ENCODE data around the gene ATP2B1. TPM values are rescaled to one million over a fixed set of nuclear protein-coding genes. Genes with fewer than 3 reads are reported as not detected.

Gene ATP2B1
- total RNA-seq, 1 experiment from 2014 or later = 221 TPM

DNA sequence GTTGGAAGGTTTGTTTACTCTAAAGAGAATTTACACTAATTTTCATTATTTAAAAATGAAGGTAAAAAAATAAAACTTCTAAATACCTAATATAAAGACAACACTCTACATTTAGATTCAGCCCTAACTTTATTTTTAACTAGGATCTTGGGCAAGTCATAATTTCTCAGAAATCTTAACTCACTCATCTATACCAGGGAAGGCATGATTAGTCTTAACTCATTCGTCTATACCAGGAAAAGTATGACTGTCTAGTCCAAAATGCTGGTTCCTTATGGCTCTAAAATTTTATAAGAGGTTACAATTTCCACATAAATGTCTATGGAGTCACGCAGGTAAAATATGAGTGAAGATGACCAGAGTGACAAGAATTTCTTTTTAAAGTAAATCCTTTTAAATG lies 130.1 kb downstream of the ATP2B1 start:
- intact Hi-C loops (cut with micrococcal nuclease) = no loop called here
- Mint-ChIP-seq H3K4me1 (ENCODE audit: insufficient read depth, unreplicated experiment) (no peaks in the 10 kb centered on the region), H3K36me3 (ENCODE audit: insufficient read depth, unreplicated experiment) (peaks cover 5% of the 10 kb centered on the region), H3K27me3 (ENCODE audit: insufficient read depth, unreplicated experiment) (no peaks in the 10 kb centered on the region), H3K9me3 (ENCODE audit: unreplicated experiment) (no peaks in the 10 kb centered on the region), H3K4me3 (ENCODE audit: unreplicated experiment) (no peak overlapping the region), H3K27ac (ENCODE audit: low read depth, unreplicated experiment) (no peak overlapping the region)
- POLR2A ChIA-PET = no interaction called here
- BruUV-seq (replicated peaks) = no TSS peak
- TF ChIP-seq, protein P1, sequence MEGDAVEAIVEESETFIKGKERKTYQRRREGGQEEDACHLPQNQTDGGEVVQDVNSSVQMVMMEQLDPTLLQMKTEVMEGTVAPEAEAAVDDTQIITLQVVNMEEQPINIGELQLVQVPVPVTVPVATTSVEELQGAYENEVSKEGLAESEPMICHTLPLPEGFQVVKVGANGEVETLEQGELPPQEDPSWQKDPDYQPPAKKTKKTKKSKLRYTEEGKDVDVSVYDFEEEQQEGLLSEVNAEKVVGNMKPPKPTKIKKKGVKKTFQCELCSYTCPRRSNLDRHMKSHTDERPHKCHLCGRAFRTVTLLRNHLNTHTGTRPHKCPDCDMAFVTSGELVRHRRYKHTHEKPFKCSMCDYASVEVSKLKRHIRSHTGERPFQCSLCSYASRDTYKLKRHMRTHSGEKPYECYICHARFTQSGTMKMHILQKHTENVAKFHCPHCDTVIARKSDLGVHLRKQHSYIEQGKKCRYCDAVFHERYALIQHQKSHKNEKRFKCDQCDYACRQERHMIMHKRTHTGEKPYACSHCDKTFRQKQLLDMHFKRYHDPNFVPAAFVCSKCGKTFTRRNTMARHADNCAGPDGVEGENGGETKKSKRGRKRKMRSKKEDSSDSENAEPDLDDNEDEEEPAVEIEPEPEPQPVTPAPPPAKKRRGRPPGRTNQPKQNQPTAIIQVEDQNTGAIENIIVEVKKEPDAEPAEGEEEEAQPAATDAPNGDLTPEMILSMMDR (IDR thresholded peaks at IDR 0.05; ENCODE audit: unreplicated experiment) = no peak
- CTCF ChIA-PET = no interaction called here
- no peak for DNase-seq (ENCODE audit: unreplicated experiment)

DNA sequence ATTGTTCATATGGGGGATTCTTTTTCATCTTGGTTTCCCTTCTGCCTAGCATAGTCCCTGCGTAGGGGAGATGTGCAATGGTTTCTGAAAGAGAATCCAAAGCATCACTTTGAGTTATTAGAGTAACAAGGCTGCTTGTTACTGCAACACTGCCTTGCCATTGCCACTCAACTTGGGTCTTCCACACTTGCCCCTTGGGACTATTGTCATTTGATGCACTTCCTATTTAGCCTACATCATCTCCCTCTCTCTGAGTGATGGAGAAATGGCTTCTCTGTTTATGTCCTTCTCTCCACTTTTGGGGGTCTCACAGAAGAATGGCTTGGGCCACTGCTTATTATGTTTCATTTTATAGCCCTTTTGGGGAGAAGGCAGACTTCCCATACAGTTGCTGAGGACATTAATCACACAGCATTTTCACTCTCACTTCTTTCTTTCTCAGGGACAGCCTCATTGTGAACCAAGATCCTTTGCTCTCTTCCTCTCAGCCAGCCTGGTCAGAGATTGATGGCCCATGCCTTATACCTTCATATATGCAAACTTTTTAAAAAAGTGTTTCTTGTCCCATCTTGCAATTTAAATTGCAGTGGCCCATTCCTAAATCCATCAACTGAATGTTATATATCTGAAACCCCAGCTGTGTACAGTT lies 131.9 kb downstream of the ATP2B1 start:
- intact Hi-C loops (cut with micrococcal nuclease) = no loop called here
- ChIA-PET CTCF (no interaction called here), POLR2A (no interaction called here)
- DNase-seq (ENCODE audit: unreplicated experiment) = no peak
- Mint-ChIP-seq H3K36me3 (ENCODE audit: insufficient read depth, unreplicated experiment) (no peaks in the 10 kb centered on the region), H3K4me3 (ENCODE audit: unreplicated experiment) (no peak overlapping the region), H3K27me3 (ENCODE audit: insufficient read depth, unreplicated experiment) (no peaks in the 10 kb centered on the region), H3K4me1 (ENCODE audit: insufficient read depth, unreplicated experiment) (peaks cover 9% of the 10 kb centered on the region), H3K9me3 (ENCODE audit: unreplicated experiment) (no peaks in the 10 kb centered on the region), H3K27ac (ENCODE audit: low read depth, unreplicated experiment) (no peak overlapping the region)
- BruUV-seq (replicated peaks) = no TSS peak
- TF ChIP-seq, protein P1 (IDR thresholded peaks at IDR 0.05; ENCODE audit: unreplicated experiment) = no peak

DNA sequence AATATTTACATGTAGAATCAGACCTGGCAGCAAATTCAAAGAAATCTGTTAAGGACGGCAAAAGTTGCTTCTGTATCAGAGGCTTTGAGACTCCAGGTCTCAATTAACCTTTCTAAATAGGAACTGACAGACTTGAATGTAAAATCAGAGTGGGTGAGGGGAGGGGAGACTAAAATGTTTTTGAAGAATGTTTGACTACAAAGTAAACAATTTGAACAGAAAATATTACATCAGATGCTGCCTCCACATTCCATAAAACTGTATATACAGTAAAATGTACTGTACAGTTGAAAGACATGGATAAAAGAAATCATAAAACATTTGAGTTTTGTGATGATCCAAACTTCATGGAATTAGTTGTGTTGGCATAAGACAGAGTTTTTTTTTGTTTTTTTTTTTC lies 133.3 kb downstream of the ATP2B1 start:
- Mint-ChIP-seq H3K27ac (ENCODE audit: low read depth, unreplicated experiment) (no peak overlapping the region), H3K9me3 (ENCODE audit: unreplicated experiment) (no peaks in the 10 kb centered on the region), H3K36me3 (ENCODE audit: insufficient read depth, unreplicated experiment) (peaks cover under 1% of the 10 kb centered on the region), H3K4me1 (ENCODE audit: insufficient read depth, unreplicated experiment) (peaks cover 18% of the 10 kb centered on the region), H3K27me3 (ENCODE audit: insufficient read depth, unreplicated experiment) (no peaks in the 10 kb centered on the region), H3K4me3 (ENCODE audit: unreplicated experiment) (no peak overlapping the region)
- ChIA-PET POLR2A (no interaction called here), CTCF (interaction anchor here (0.7 kb wide), 1 partner anchor 37 kb away, joined by 3 read pairs; no protein-coding TSS in a partner anchor)
- DNase-seq (ENCODE audit: unreplicated experiment) = no peak
- TF ChIP-seq, protein P1 (IDR thresholded peaks at IDR 0.05; ENCODE audit: unreplicated experiment) = no peak
- no TSS peak for BruUV-seq (replicated peaks)
- intact Hi-C loops (cut with micrococcal nuclease) = no loop called here

DNA sequence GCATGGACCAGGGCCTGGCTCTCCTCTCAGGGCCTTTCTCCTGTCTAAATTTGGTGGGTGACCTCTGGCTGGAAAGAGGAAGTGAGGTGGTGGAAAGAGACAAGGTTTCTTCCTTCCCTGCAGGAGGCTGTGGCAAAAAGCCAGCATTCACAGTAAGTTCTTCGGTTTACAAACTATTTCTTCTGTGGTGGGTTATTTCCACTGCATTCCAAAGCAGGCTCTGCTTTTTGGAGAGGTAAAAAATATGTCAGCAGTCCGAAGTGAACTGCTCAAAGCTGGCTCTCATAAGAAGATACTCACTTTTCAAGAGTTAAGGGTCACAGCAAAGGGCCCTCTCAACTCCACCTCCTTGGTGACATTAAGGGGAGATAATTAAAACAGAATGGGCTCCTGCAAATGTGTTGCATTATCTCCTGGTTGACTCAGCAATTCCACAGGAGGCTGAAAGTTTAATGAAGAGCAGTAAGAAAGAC lies 133.9 kb downstream of the ATP2B1 start:
- H3K4me3 Mint-ChIP-seq (ENCODE audit: unreplicated experiment) = no peak overlapping the region
- no peaks in the 10 kb centered on the region for H3K9me3 Mint-ChIP-seq (ENCODE audit: unreplicated experiment)
- H3K27me3 Mint-ChIP-seq (ENCODE audit: insufficient read depth, unreplicated experiment) = no peaks in the 10 kb centered on the region
- POLR2A ChIA-PET = no interaction called here
- no peak overlapping the region for H3K27ac Mint-ChIP-seq (ENCODE audit: low read depth, unreplicated experiment)
- intact Hi-C loops (cut with micrococcal nuclease) = no loop called here
- TF ChIP-seq, protein P1 (IDR thresholded peaks at IDR 0.05; ENCODE audit: unreplicated experiment) = no peak
- no peak for DNase-seq (ENCODE audit: unreplicated experiment)
- peaks cover 24% of the 10 kb centered on the region for H3K4me1 Mint-ChIP-seq (ENCODE audit: insufficient read depth, unreplicated experiment)
- BruUV-seq (replicated peaks) = no TSS peak
- CTCF ChIA-PET = interaction anchor here (0.6 kb wide), 1 partner anchor 160 kb away, joined by 3 read pairs; no protein-coding TSS in a partner anchor
- H3K36me3 Mint-ChIP-seq (ENCODE audit: insufficient read depth, unreplicated experiment) = peaks cover 6% of the 10 kb centered on the region
